ENCODE data around the gene NUDT3.

The NUDT3 gene

GRCh38 chr6:34393191-34393965 is 909 bp upstream of the NUDT3 start:
- H3K4me3 ChIP-seq (replicated peaks in 1 of 2; ENCODE audit: low read depth in 2 of 2, low read length in 2 of 2), result peak overlapping the region; percentile 60 to 82
- DNase-seq (ENCODE audit: low read depth in 2 of 2), result no peak
- TF ChIP-seq CTCF (IDR thresholded peaks at IDR 0.05; ENCODE audit: low read depth, low read length), result no peak

GRCh38 chr6:34391786-34392496 is 528 bp downstream of the NUDT3 start:
- peak overlapping the region; percentile 76 to 82 for H3K4me3 ChIP-seq (replicated peaks in 1 of 2; ENCODE audit: low read depth in 2 of 2, low read length in 2 of 2)
- peak; percentile 49 to 55 for DNase-seq (ENCODE audit: low read depth in 2 of 2)
- TF ChIP-seq CTCF (IDR thresholded peaks at IDR 0.05; ENCODE audit: low read depth, low read length), result no peak

GRCh38 chr6:34391473-34391785 is 1.0 kb downstream of the NUDT3 start:
- DNase-seq (ENCODE audit: low read depth in 2 of 2), result no peak
- no peak for TF ChIP-seq CTCF (IDR thresholded peaks at IDR 0.05; ENCODE audit: low read depth, low read length)
- H3K4me3 ChIP-seq (replicated peaks in 1 of 2; ENCODE audit: low read depth in 2 of 2, low read length in 2 of 2), result peak overlapping the region; percentile 76 to 82

- TF ChIP-seq CTCF (IDR thresholded peaks at IDR 0.05; ENCODE audit: low read depth, low read length), result no peak
- peak; percentile 76 to 88 for DNase-seq (ENCODE audit: low read depth in 2 of 2)
- H3K4me3 ChIP-seq (replicated peaks in 1 of 2; ENCODE audit: low read depth in 2 of 2, low read length in 2 of 2), result peak overlapping the region; percentile 76 to 82
Observed at GRCh38 chr6:34390531-34391472, 1.7 kb downstream of the NUDT3 start.

- DNase-seq (ENCODE audit: low read depth in 2 of 2), result no peak
- TF ChIP-seq CTCF (IDR thresholded peaks at IDR 0.05; ENCODE audit: low read depth, low read length), result no peak
- no peak overlapping the region for H3K4me3 ChIP-seq (replicated peaks in 1 of 2; ENCODE audit: low read depth in 2 of 2, low read length in 2 of 2)
Observed at GRCh38 chr6:34389034-34389433, 3.4 kb downstream of the NUDT3 start.

GRCh38 chr6:34388421-34388820 is 4.0 kb downstream of the NUDT3 start:
- no peak for TF ChIP-seq CTCF (IDR thresholded peaks at IDR 0.05; ENCODE audit: low read depth, low read length)
- no peak for DNase-seq (ENCODE audit: low read depth in 2 of 2)
- no peak overlapping the region for H3K4me3 ChIP-seq (replicated peaks in 1 of 2; ENCODE audit: low read depth in 2 of 2, low read length in 2 of 2)
